Dendritic cell treated with granulocyte-macrophage colony-stimulating factor and Interleukin-4, amounts not matched to agents 40 ng/mL and 50 ng/mL, for 4 days (primary cell): ENCODE results near the gene CENPP.

Experiments used
- H3K27ac Mint-ChIP-seq: one replicate; pipeline ENCODE4 v1.8.0; 2022; ENCODE audit warnings: mild to moderate bottlenecking, mixed read lengths
- H3K27me3 Mint-ChIP-seq: one replicate; pipeline ENCODE4 v1.8.0; 2022; ENCODE audit warnings: mild to moderate bottlenecking, mixed read lengths
- H3K36me3 Mint-ChIP-seq: one replicate; pipeline ENCODE4 v1.8.0; 2022; ENCODE audit warnings: low read depth, mixed read lengths
- H3K4me1 Mint-ChIP-seq: one replicate; pipeline ENCODE4 v1.8.0; 2022; ENCODE audit warnings: low read depth, mixed read lengths
- H3K4me3 Mint-ChIP-seq: one replicate; pipeline ENCODE4 v1.8.0; 2022; ENCODE audit warnings: mild to moderate bottlenecking, moderate library complexity, mixed read lengths
- H3K9me3 Mint-ChIP-seq: one replicate; pipeline ENCODE4 v1.8.0; 2022; ENCODE audit warnings: mixed read lengths
- intact Hi-C: fragments of 100-400 bp; cut with micrococcal nuclease; formaldehyde crosslinking; loops from one replicate; pipeline ENCODE4 v1.15.0; 2022

CENPP gene

GRCh38 chr9:92664394-92665152 lies 338.8 kb downstream of the CENPP start:
- H3K4me3 Mint-ChIP-seq, result no peak overlapping the region

GRCh38 chr9:92665836-92666235 lies 340.1 kb downstream of the CENPP start:
- Mint-ChIP-seq H3K4me1 (peaks cover 67% of the 10 kb centered on the region), H3K4me3 (no peak overlapping the region)

More at GRCh38 chr9:92664394-92665152, 338.8 kb downstream of the CENPP start:
- no peak overlapping the region for H3K27ac Mint-ChIP-seq
- H3K9me3 Mint-ChIP-seq, result no peaks in the 10 kb centered on the region
- intact Hi-C loops, result no loop called here
- peaks cover 67% of the 10 kb centered on the region for H3K4me1 Mint-ChIP-seq
- H3K27me3 Mint-ChIP-seq, result no peaks in the 10 kb centered on the region
- peaks cover 61% of the 10 kb centered on the region for H3K36me3 Mint-ChIP-seq

GRCh38 chr9:92666236-92666635 lies 340.5 kb downstream of the CENPP start:
- Mint-ChIP-seq H3K9me3 (no peaks in the 10 kb centered on the region), H3K4me3 (no peak overlapping the region), H3K4me1 (peaks cover 66% of the 10 kb centered on the region), H3K27ac (no peak overlapping the region), H3K27me3 (no peaks in the 10 kb centered on the region), H3K36me3 (peaks cover 68% of the 10 kb centered on the region)
- intact Hi-C loops, result no loop called here

More at GRCh38 chr9:92665836-92666235, 340.1 kb downstream of the CENPP start:
- intact Hi-C loops, result no loop called here
- Mint-ChIP-seq H3K36me3 (peaks cover 69% of the 10 kb centered on the region), H3K9me3 (no peaks in the 10 kb centered on the region), H3K27ac (no peak overlapping the region), H3K27me3 (no peaks in the 10 kb centered on the region)

GRCh38 chr9:92666912-92667532 lies 341.3 kb downstream of the CENPP start:
- Mint-ChIP-seq H3K9me3 (no peaks in the 10 kb centered on the region), H3K36me3 (peaks cover 60% of the 10 kb centered on the region), H3K27me3 (no peaks in the 10 kb centered on the region)

GRCh38 chr9:92668746-92669526 lies 343.2 kb downstream of the CENPP start:
- H3K27ac Mint-ChIP-seq, result peak overlapping the region; percentile 89
- no peaks in the 10 kb centered on the region for H3K27me3 Mint-ChIP-seq
- intact Hi-C loops, result no loop called here

More at GRCh38 chr9:92666912-92667532, 341.3 kb downstream of the CENPP start:
- no peak overlapping the region for H3K4me3 Mint-ChIP-seq
- intact Hi-C loops, result no loop called here
- H3K4me1 Mint-ChIP-seq, result peaks cover 66% of the 10 kb centered on the region
- H3K27ac Mint-ChIP-seq, result no peak overlapping the region

GRCh38 chr9:92669527-92669889 lies 343.8 kb downstream of the CENPP start:
- peaks cover 47% of the 10 kb centered on the region for H3K4me1 Mint-ChIP-seq
- no peaks in the 10 kb centered on the region for H3K9me3 Mint-ChIP-seq
- peak overlapping the region; percentile 89 for H3K27ac Mint-ChIP-seq
- H3K4me3 Mint-ChIP-seq, result peak overlapping the region; percentile 84
- intact Hi-C loops, result no loop called here
- H3K36me3 Mint-ChIP-seq, result peaks cover 36% of the 10 kb centered on the region
- no peaks in the 10 kb centered on the region for H3K27me3 Mint-ChIP-seq

More at GRCh38 chr9:92668746-92669526, 343.2 kb downstream of the CENPP start:
- H3K4me1 Mint-ChIP-seq, result peaks cover 52% of the 10 kb centered on the region
- H3K4me3 Mint-ChIP-seq, result peak overlapping the region; percentile 84
- no peaks in the 10 kb centered on the region for H3K9me3 Mint-ChIP-seq
- peaks cover 41% of the 10 kb centered on the region for H3K36me3 Mint-ChIP-seq
